Erythroblast (primary cell): Measurements from ENCODE around the gene STAT3.

ENCODE experiments used
- GATA1 ChIP-seq: IDR thresholded peaks from 2 replicates; pipeline ENCODE4 v1.6.1; 2011; ENCODE audit warnings: low read depth, mild to moderate bottlenecking, control low read depth, low read length, moderate library complexity
- POLR2A ChIP-seq: IDR thresholded peaks from 2 replicates; pipeline ENCODE4 v1.6.1; 2011; ENCODE audit warnings: mild to moderate bottlenecking, low read length

GRCh38 chr17:42270170-42270535, 118.1 kb downstream of the STAT3 start:
- TF ChIP-seq POLR2A (no peak), GATA1 (no peak)
